Fibroblast of lung (primary cell): ENCODE measurements around the gene C17orf114.

Experiments
- EZH2 ChIP-seq: IDR thresholded peaks from 2 replicates; pipeline ENCODE4 v1.5.1; 2012; ENCODE audit warnings: low read length, control low read depth, mild to moderate bottlenecking; ENCODE audit errors: missing control alignments
- TF ChIP-seq, protein P1 (sequence below), 2 donors: IDR thresholded peaks in 1 of 2; conservative IDR thresholded peaks in 1 of 2; 1 replicate in 1 of 2; 2 replicates in 1 of 2; pipeline ENCODE4 v1.5.1; 2011 to 2012; ENCODE audit warnings: low read length in 2 of 2, control low read depth in 1 of 2, inconsistent platforms in 1 of 2, low read depth in 1 of 2, mild to moderate bottlenecking in 1 of 2

GRCh38 chr17:4807605-4808377, 5.7 kb upstream of the C17orf114 start:
- no peak for TF ChIP-seq EZH2
- TF ChIP-seq, protein P1, sequence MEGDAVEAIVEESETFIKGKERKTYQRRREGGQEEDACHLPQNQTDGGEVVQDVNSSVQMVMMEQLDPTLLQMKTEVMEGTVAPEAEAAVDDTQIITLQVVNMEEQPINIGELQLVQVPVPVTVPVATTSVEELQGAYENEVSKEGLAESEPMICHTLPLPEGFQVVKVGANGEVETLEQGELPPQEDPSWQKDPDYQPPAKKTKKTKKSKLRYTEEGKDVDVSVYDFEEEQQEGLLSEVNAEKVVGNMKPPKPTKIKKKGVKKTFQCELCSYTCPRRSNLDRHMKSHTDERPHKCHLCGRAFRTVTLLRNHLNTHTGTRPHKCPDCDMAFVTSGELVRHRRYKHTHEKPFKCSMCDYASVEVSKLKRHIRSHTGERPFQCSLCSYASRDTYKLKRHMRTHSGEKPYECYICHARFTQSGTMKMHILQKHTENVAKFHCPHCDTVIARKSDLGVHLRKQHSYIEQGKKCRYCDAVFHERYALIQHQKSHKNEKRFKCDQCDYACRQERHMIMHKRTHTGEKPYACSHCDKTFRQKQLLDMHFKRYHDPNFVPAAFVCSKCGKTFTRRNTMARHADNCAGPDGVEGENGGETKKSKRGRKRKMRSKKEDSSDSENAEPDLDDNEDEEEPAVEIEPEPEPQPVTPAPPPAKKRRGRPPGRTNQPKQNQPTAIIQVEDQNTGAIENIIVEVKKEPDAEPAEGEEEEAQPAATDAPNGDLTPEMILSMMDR (conservative IDR thresholded peaks at IDR 0.05 in 1 of 2, IDR thresholded peaks at IDR 0.05 in 1 of 2; ENCODE audit: low read depth in 1 of 2, low read length in 2 of 2): no peak
